ENCODE data around the gene MYRFL.

DNA sequence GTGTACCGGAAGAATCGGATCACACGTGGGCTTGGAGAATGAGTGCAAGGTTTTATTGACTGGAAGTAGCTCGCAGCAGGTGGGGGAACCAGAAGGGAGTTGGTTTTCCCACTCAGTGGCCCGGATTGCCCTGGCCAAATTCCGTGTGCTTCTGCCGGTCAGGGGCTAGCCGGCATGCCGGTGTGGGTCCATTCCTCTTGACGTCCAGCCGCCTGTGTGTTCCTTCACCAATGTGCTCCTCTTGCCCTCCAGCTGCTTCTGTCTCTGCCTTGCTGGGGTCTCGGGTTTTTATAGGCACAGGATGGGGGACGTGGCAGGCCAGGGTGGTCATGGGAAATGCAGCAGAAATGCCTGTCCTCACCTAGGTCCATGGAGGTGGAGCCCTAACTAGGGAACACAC, 11.0 kb downstream of the MYRFL start:
- no peak for TF ChIP-seq POLR2AphosphoS5 (IDR thresholded peaks at IDR 0.05; ENCODE audit: low read depth, low read length)
- TF ChIP-seq POLR2A (IDR thresholded peaks at IDR 0.05; ENCODE audit: low read depth, low read length): no peak
- no peak for TF ChIP-seq TAF1 (IDR thresholded peaks at IDR 0.05; ENCODE audit: low read depth, low read length)
- no peak for TF ChIP-seq SPI1 (IDR thresholded peaks at IDR 0.05; ENCODE audit: low read depth, low read length)

Measured in GM12891 (cell line).